K562 (cell line): Measurements from ENCODE around the gene ST6GALNAC2. TPM values are rescaled to one million over a fixed set of nuclear protein-coding genes. Genes with fewer than 3 reads are reported as not detected.
A peak's percentile ranks its signal among the peaks of the same experiment; 100 is the strongest.

Experiments used
- ATF1 ChIP-seq, 2 experiments: fragments of 450-650 bp in 1 of 2; IDR thresholded peaks; 2 replicates each; pipeline ENCODE4 v1.6.1; 2016; ENCODE audit warnings: missing compliant biosample characterization in 1 of 2, missing genetic modification characterization in 1 of 2
- CREB1 ChIP-seq, 2 experiments: sonication (generic) in 1 of 2; formaldehyde crosslinking in 1 of 2; IDR thresholded peaks; 2 replicates each; pipeline versions ENCODE4 v1.6.1 to v1.8.0; 2012 to 2022; ENCODE audit warnings: inconsistent platforms in 1 of 2, mild to moderate bottlenecking in 1 of 2, missing genetic modification reagents in 1 of 2, moderate library complexity in 1 of 2
- EP300 ChIP-seq: IDR thresholded peaks from 2 replicates; pipeline ENCODE4 v1.6.1; 2012; ENCODE audit warnings: low read length, improper control_type of control experiment
- FOSL1 ChIP-seq: fragments of 200-800 bp; sonication (Bioruptor generic); conservative IDR thresholded peaks from 2 replicates; pipeline ENCODE4 v1.6.1; 2016; ENCODE audit warnings: missing genetic modification characterization, missing compliant biosample characterization
- MAFG ChIP-seq: fragments of 450-650 bp; conservative IDR thresholded peaks from 2 replicates; pipeline ENCODE4 v1.6.1; 2016; ENCODE audit warnings: missing genetic modification characterization, missing compliant biosample characterization
- MBD1 ChIP-seq: fragments of 250-450 bp; sonication (Bioruptor Pico); IDR thresholded peaks from 2 replicates; pipeline ENCODE4 v1.8.0; 2022; ENCODE audit warnings: inconsistent platforms
- PHB ChIP-seq: fragments of 250-450 bp; sonication (Bioruptor Pico); IDR thresholded peaks from 2 replicates; pipeline ENCODE4 v1.5.0; 2021
- RBM34 ChIP-seq: fragments of 200-400 bp; formaldehyde crosslinking; IDR thresholded peaks from 2 replicates; pipeline ENCODE4 v1.6.1; 2018; ENCODE audit warnings: low read length, borderline replicate concordance; ENCODE audit not compliant: insufficient read depth
- SMARCA4 ChIP-seq: fragments of 450-650 bp; IDR thresholded peaks from 2 replicates; pipeline ENCODE4 v1.6.1; 2016
- SMARCC2 ChIP-seq: fragments of 450-650 bp; IDR thresholded peaks from 2 replicates; pipeline ENCODE4 v1.6.1; 2017; ENCODE audit warnings: antibody characterized with exemption, moderate library complexity, mild to moderate bottlenecking, low read depth
- TCF7 ChIP-seq: sonication (generic); IDR thresholded peaks from 2 replicates; pipeline ENCODE4 v1.6.1; 2016; ENCODE audit warnings: antibody characterized with exemption, borderline replicate concordance
- YY1 ChIP-seq, 3 experiments: IDR thresholded peaks; 2 replicates each; pipeline ENCODE4 v1.6.1; 2011; ENCODE audit warnings: low read length in 2 of 3, mild to moderate bottlenecking in 2 of 3, moderate library complexity in 2 of 3, borderline replicate concordance in 1 of 3, control low read depth in 1 of 3, low read depth in 1 of 3; ENCODE audit not compliant: insufficient read depth in 3 of 3, insufficient replicate concordance in 2 of 3, control insufficient read depth in 1 of 3, insufficient read length in 1 of 3; ENCODE audit errors: extremely low read depth in 1 of 3
- ZNF431 ChIP-seq: sonication (generic); formaldehyde crosslinking; IDR thresholded peaks from 2 replicates; pipeline ENCODE4 v1.8.0; 2022; ENCODE audit warnings: mild to moderate bottlenecking, missing genetic modification reagents
- ZNF586 ChIP-seq: fragments of 450-650 bp; formaldehyde crosslinking; conservative IDR thresholded peaks from 2 replicates; pipeline ENCODE4 v1.4.0; 2020; ENCODE audit warnings: mild to moderate bottlenecking, moderate library complexity
- ZNF696 ChIP-seq: fragments of 250-450 bp; sonication (Bioruptor Pico); conservative IDR thresholded peaks from 2 replicates; pipeline ENCODE4 v1.4.0; 2020; ENCODE audit warnings: mild to moderate bottlenecking, moderate library complexity
- polyA plus RNA-seq, 8 experiments: library from polyadenylated mRNA; depleted of rRNA in 4 of 8; stranded (reverse) in 5 of 8; unstranded in 3 of 8; fragments of >200 nt; fragmentation: Nextera tagmentation in 2 of 8; fragmentation: Illumina TruSeq in 1 of 8; extraction: Ambion mirVana in 2 of 8; extraction: Trizol in 1 of 8; gene quantifications; 2 replicates each; pipeline versions ENCODE4 v1.2.1 to v1.2.3, GENCODE V29; 2011 to 2014; ENCODE audit warnings: inconsistent platforms in 1 of 8, missing spikeins in 1 of 8
- total RNA-seq, 7 experiments: library from RNA; depleted of rRNA in 6 of 7; stranded (reverse); fragments of >200 nt in 6 of 7; fragmentation: Illumina TruSeq in 2 of 7; extraction: Trizol in 2 of 7; gene quantifications; 2 replicates each; pipeline versions ENCODE4 v1.2.1 to v1.2.3, GENCODE V29; 2011 to 2021; ENCODE audit warnings: low replicate concordance in 1 of 7
- TF ChIP-seq, protein P1 (sequence below): fragments of 450-650 bp; formaldehyde crosslinking; IDR thresholded peaks from 2 replicates; pipeline ENCODE4 v1.4.0; 2020; ENCODE audit warnings: mild to moderate bottlenecking, moderate library complexity

The ST6GALNAC2 gene
- total and polyA plus RNA-seq, 9 of the 15 experiments (the other 6 are each of a cell fraction or from before 2014, with no cell fraction given) = 0.18 TPM; not detected in 8

DNA sequence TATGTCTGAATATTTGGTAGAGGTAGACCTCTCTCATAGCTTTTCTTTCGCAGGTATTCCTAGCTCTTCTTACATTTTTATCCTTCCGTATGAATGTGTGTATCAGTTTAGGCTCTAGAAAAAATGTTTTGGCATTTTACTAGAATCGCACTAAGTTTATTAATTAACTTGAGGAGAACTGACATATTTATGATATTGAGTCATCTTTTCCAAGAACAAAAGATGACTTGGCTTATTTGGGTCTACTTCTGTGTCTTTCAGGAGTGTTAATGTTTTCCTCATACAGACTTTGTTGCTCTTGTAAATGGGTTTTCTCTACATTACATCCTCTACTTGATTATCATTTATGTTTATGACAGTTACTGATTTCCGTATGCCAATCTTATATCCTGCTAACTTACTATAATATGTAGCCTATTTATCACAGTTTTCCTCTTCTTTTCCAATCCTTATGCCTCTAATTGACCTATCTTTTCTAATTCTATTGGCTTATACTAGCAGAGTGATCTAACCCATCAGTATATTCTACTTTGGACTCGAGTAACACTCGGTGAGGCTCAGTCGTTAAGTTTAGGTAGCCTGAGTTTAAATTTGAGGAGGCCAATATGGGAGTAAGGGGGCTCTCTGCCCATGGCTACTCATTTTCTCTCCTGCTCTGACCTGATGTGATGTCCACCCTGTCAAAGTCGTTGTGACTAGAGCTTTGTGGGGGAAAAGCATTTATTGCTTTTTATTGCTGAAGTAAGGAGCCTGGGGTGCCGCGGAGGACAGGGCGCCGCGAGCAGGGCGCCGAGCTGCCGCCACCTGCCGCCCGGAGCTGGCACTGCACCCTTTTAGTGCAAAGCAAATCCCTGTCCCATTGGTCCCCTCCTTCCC is 37.8 kb upstream of the ST6GALNAC2 start (continued):
- no peak for TF ChIP-seq RBM34
- no peak for TF ChIP-seq ZNF431 (CRISPR knock-in tag)
- peak; percentile 82 for TF ChIP-seq SMARCA4
- no peak for TF ChIP-seq ZNF696
- TF ChIP-seq ATF1 (CRISPR knock-in tag; IDR thresholded peaks at IDR 0.05) = no peak
- TF ChIP-seq ATF1 (tag; IDR thresholded peaks at IDR 0.05) = 0 out of 2 replicates have a peak, but pooled peaks have one; percentile 26
- TF ChIP-seq MBD1 (CRISPR knock-in tag) = peak; percentile 35; the same call in 1 of the 2 replicates
- peak; percentile 89 for TF ChIP-seq FOSL1 (tag)
- TF ChIP-seq ZNF586 = 0 out of 2 replicates have a peak, but pooled peaks have one; percentile 41
- 0 out of 2 replicates have a peak, but pooled peaks have one; percentile 16 for TF ChIP-seq PHB (CRISPR knock-in tag)
- TF ChIP-seq SMARCC2 = 0 out of 2 replicates have a peak, but pooled peaks have one; percentile 35
- peak in 1 of 3 experiments; percentile 48 for TF ChIP-seq YY1 (IDR thresholded peaks at IDR 0.05; ENCODE audit: borderline replicate concordance in 1 of 3, control insufficient read depth in 1 of 3, extremely low read depth in 1 of 3, insufficient read depth in 3 of 3, insufficient read length in 1 of 3, insufficient replicate concordance in 2 of 3, low read depth in 1 of 3, low read length in 2 of 3)
- no peak for TF ChIP-seq TCF7
- TF ChIP-seq MAFG (tag) = peak; percentile 85
- peak; percentile 13; the same call in 1 of the 2 replicates for TF ChIP-seq EP300
- TF ChIP-seq CREB1 (IDR thresholded peaks at IDR 0.05) = 0 out of 2 replicates have a peak, but pooled peaks have one; percentile 16
- TF ChIP-seq CREB1 (CRISPR knock-in tag; IDR thresholded peaks at IDR 0.05) = no peak
- TF ChIP-seq, protein P1, sequence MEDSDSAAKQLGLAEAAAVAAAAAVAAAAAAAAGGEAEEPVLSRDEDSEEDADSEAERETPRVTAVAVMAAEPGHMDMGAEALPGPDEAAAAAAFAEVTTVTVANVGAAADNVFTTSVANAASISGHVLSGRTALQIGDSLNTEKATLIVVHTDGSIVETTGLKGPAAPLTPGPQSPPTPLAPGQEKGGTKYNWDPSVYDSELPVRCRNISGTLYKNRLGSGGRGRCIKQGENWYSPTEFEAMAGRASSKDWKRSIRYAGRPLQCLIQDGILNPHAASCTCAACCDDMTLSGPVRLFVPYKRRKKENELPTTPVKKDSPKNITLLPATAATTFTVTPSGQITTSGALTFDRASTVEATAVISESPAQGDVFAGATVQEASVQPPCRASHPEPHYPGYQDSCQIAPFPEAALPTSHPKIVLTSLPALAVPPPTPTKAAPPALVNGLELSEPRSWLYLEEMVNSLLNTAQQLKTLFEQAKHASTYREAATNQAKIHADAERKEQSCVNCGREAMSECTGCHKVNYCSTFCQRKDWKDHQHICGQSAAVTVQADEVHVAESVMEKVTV (CRISPR knock-in tag) = peak; percentile 79
